ENCODE measurements around the gene SPAG5.

The SPAG5 gene, protein sequence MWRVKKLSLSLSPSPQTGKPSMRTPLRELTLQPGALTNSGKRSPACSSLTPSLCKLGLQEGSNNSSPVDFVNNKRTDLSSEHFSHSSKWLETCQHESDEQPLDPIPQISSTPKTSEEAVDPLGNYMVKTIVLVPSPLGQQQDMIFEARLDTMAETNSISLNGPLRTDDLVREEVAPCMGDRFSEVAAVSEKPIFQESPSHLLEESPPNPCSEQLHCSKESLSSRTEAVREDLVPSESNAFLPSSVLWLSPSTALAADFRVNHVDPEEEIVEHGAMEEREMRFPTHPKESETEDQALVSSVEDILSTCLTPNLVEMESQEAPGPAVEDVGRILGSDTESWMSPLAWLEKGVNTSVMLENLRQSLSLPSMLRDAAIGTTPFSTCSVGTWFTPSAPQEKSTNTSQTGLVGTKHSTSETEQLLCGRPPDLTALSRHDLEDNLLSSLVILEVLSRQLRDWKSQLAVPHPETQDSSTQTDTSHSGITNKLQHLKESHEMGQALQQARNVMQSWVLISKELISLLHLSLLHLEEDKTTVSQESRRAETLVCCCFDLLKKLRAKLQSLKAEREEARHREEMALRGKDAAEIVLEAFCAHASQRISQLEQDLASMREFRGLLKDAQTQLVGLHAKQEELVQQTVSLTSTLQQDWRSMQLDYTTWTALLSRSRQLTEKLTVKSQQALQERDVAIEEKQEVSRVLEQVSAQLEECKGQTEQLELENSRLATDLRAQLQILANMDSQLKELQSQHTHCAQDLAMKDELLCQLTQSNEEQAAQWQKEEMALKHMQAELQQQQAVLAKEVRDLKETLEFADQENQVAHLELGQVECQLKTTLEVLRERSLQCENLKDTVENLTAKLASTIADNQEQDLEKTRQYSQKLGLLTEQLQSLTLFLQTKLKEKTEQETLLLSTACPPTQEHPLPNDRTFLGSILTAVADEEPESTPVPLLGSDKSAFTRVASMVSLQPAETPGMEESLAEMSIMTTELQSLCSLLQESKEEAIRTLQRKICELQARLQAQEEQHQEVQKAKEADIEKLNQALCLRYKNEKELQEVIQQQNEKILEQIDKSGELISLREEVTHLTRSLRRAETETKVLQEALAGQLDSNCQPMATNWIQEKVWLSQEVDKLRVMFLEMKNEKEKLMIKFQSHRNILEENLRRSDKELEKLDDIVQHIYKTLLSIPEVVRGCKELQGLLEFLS

DNA sequence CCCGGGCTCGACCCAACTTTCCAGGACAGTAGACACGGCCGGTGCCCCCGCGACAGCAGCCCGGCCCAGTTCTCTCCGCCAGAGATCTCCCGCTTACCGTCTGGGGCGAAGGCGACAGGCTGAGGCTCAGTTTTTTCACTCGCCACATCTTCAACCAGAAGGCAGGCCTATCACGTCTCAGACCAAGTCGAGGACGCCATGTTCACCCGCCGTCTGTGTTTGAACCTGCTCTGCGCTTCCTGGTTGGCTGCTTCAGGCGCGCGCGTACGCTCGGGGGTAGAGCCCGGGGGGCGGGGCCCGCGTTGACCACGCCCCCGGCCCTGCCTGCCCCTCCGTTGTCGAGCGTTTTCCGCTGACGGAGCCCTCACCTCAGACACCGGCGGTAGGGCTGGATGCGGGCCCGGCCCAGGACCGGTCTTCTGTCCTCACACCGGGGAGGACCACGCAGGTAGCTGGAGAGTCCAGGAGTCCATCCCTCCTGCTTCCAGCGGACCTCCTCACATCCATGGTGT lies at the start of gene SPAG5:
Gene SPAG5, minus strand, starts transcription at position 227 of the 512 bp plus-strand sequence. Its CDS starts 79 bp downstream, at position 148.
- peak within 1 kb of the TSS; percentile 83 for H3K4me3 ChIP-seq (ENCODE audit: low read depth, low read length)
- TF ChIP-seq, protein P1, sequence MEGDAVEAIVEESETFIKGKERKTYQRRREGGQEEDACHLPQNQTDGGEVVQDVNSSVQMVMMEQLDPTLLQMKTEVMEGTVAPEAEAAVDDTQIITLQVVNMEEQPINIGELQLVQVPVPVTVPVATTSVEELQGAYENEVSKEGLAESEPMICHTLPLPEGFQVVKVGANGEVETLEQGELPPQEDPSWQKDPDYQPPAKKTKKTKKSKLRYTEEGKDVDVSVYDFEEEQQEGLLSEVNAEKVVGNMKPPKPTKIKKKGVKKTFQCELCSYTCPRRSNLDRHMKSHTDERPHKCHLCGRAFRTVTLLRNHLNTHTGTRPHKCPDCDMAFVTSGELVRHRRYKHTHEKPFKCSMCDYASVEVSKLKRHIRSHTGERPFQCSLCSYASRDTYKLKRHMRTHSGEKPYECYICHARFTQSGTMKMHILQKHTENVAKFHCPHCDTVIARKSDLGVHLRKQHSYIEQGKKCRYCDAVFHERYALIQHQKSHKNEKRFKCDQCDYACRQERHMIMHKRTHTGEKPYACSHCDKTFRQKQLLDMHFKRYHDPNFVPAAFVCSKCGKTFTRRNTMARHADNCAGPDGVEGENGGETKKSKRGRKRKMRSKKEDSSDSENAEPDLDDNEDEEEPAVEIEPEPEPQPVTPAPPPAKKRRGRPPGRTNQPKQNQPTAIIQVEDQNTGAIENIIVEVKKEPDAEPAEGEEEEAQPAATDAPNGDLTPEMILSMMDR (IDR thresholded peaks at IDR 0.05; ENCODE audit: low read depth, low read length): no peak

DNA sequence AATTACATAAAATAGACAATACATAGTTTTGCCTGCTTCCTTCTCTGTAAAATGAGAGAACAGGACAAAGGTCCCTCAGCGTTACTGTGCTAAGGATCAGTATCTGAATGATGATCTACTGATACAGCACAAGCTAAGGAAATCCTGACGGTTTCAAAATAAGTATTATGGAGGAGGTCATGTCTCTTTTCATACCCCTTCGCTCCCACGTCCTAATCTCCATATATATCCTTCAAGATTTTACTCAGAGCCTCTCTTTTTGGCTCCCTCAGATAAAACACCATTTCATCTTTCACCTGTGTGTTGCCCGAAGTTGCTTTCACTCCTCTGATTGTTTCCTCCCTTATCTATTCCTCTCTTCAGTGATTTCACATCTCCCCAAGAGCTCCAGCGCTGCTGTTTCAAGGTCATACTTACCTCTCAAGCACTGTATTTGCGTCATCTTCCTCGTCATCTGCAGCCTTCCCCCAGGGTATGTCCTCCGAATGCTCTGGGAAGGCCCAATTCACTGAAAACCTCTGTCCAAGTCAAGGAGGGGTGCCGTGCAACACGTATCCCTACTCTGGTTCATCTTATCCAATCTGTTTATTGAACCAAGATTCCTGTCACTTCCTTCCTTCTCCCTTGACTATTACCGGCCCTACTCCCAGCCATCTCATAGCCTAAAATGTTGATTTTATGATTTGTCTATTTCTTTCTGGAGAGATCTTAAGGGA lies 47.4 kb upstream of the SPAG5 start:
- no peak overlapping the region for H3K4me3 ChIP-seq (ENCODE audit: low read depth, low read length)
- TF ChIP-seq, protein P1 (IDR thresholded peaks at IDR 0.05; ENCODE audit: low read depth, low read length): no peak

DNA sequence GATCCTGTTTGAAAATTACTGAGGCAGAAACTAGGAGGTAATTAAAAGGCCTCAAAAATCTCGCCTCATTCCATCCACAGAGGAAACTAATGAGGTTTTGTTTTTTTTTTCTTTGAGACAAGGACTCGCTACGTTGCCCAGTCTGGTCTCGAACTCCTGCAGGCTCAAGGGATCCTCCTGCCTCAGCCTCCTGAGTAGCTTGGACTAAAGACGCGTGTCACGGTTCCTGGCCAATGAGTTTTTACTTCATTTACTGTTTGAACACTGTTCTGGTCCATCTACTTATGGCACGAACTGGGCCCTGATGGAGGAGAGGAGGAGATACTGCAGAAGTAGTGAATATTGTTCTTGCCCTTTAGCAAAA lies 46.7 kb upstream of the SPAG5 start:
- TF ChIP-seq, protein P1 (IDR thresholded peaks at IDR 0.05; ENCODE audit: low read depth, low read length): no peak
- peak overlapping the region; percentile 65 for H3K4me3 ChIP-seq (ENCODE audit: low read depth, low read length)

DNA sequence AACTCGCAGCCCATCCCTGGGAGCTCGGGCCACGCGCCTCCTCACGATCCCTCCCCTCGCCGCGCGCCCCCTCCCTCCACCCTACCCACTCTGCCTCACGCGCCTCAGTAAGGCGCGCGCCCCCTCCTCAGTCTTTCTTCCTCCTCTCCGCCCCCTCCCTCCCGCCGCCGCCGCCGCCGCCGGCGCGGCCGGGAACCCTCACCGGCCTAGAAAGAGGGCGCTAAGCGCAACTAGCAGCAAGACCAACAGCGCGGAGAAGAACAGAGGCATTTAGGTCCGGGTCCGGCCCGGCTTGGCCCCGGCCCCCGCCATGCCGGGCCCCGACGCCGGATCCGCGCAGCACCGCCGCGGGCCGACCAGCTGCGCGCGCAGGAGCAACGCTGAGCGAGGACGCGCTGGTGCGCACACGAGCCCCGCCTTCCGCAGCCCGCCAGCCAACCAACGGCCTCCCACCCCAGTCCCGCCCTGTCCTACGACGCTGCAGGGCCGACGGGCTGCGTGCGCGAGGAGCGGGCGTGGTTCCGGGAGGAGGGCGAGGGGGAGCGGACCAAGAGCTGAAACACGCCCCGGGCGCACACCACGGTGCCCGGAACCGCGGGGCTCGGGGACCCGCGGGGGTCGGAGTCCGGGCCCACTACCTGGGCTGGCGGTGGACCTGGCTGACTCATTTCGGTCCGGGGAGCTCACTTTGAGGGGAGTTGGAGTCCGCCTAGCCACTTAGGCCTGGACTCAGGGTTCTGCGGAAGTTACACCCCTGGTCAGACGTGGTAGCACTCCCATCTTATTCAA lies 46.2 kb upstream of the SPAG5 start, which contains the start of gene BLTP2:
Gene BLTP2, minus strand, starts transcription at position 372 of the 789 bp plus-strand sequence. Its CDS starts 102 bp downstream, at position 270.
- TF ChIP-seq, protein P1 (IDR thresholded peaks at IDR 0.05; ENCODE audit: low read depth, low read length): no peak
- H3K4me3 ChIP-seq (ENCODE audit: low read depth, low read length): peak within 1 kb of the TSS; percentile 92

DNA sequence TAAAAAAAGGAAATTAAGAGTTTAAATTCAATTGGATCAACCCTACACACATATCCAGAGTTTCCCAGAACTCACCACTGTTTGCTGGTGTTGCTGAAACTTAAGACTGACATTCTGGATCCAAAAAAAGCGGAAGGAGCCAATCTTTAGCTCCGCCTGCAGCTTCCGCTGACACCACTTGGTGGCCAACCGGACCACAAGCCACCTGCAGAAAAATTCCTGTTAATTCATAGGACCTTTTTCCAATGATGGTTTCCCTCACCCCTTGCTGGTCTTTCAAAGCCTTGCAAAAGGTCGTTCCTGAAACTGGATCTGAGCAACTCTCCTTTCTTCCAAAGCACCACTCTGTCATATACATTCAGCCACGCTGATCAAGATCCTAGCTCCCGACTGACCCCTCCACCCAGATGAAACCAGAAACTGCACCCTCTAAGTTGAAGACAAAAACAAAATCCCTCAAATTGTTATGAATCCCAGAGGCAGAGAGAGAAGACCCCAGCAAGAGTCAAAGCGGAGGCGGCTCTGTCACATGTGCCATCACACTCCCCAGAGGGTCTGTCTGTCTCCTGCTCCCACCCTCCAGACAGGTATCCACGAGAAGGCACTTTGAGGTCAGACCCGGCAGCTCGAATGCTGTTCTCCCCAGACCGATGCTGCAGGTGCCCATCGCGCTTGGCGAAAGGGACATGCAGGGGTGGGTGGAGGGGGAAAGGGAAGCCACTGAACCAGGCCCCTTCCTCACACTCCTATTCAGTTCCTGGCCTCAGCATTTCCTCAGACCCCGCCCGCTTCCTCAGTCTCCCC lies 45.4 kb upstream of the SPAG5 start:
- peak overlapping the region; percentile 92 for H3K4me3 ChIP-seq (ENCODE audit: low read depth, low read length)
- TF ChIP-seq, protein P1 (IDR thresholded peaks at IDR 0.05; ENCODE audit: low read depth, low read length): peak; percentile 49
